Measurements from ENCODE around the gene STT3B.

STT3B gene

GRCh38 chr3:31648286-31648968 is 115.7 kb downstream of the STT3B start:
- no peak for DNase-seq (ENCODE audit: low read depth in 2 of 2)

- no peak for DNase-seq (ENCODE audit: low read depth in 2 of 2)
Measured at GRCh38 chr3:31652296-31652695, 119.6 kb downstream of the STT3B start.

DNA sequence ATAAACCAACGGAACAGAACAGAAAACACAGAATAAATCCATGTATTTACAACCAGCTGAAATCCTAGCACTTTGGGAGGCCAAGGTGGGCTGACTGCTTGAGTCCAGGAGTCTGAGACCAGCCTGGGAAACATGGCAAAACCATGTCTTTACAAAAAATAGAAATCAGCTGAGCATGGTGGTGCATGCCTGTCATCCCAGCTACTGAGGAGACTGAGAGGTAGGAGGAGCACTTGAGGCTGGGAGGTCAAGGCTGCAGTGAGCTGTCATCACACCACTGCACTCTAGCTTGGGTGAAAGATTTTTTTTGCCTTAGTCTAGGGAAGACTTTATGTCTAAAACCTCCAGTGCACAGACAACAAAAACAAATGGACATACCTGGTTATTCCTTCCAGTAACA is 120.7 kb downstream of the STT3B start:
- DNase-seq (ENCODE audit: low read depth in 2 of 2) = no peak

DNA sequence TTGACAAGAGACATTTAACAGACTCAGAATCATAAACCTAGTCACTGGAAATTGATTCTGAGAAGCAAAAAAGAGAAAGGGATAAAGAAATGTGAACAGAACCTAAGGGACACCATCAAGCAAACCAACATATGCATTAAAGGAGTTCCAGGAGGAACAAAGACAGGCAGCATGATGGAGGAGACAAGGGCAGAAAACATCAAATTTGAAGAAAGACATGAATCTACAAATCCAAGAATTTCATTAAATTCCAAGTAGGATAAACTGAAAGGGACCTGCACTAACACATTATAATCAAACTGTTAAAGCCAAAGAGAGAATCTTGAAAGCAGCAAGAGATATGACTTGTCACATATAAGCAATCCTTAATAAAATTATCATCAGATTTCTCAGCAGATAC is 122.3 kb downstream of the STT3B start:
- DNase-seq (ENCODE audit: low read depth in 2 of 2) = no peak

- DNase-seq (ENCODE audit: low read depth in 2 of 2) = no peak
Measured at GRCh38 chr3:31659246-31659645, 126.5 kb downstream of the STT3B start.

DNA sequence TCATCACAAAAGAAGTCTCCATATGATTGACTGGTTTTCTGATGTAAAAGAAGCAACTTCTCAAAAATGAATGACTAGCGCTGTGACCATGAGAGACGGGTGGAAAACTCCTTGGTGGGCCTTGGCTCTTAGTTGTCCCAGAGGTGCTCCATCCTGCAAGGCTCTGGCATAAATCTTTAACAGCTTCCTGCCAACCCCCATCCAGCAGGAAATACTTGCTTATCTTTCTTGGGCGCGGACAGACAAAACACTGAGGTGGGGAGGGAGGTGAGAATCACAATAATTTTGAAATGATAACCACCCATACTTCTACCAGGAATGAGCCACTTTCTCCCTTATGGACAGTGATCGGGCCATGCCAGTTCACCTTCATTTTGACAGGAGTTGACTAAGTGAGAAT is 128.6 kb downstream of the STT3B start:
- DNase-seq (ENCODE audit: low read depth in 2 of 2) = no peak

- DNase-seq (ENCODE audit: low read depth in 2 of 2) = no peak
Measured at GRCh38 chr3:31661993-31662670, 129.4 kb downstream of the STT3B start.

DNA sequence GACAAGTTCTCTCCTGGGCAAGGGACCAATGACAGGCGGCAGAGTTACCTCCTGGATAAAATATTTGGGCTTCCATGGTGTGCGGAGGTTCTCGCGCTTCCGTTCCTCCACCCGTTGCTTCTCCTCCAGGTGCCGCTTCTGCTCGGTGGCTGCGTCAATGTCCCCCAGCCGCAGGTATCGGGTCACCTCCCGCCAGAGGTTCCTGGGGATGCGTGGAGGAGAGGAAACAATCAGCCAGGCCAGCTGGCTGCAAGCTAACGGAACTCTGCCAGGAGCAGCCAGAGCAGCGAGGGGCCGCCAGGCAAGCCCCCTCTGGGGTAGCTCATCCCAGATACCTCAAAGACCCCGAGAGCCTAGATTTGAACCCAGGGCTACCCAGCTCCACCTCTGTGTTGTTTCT is 131.3 kb downstream of the STT3B start:
- DNase-seq (ENCODE audit: low read depth in 2 of 2) = no peak

DNA sequence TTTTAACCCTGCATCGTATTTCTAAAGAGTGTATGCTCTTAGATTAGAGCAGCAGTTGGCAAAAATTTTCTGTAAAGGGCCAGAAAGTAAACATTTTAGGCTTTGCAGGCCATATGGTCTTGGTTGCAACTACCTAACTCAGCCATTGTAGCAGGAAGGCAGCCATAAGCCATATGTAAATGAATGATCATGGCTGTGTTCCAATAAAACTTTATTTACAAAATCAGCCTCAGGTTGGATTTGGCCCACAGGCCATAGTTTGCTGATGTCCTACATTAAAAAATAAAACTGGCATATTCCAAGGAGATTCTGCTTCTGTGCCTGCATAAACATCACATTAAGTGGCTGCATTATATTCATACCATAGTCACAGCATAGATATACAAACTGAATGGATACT is 134.9 kb downstream of the STT3B start:
- DNase-seq (ENCODE audit: low read depth in 2 of 2) = no peak

- DNase-seq (ENCODE audit: low read depth in 2 of 2) = no peak
Measured at GRCh38 chr3:31668242-31668641, 135.5 kb downstream of the STT3B start.

DNA sequence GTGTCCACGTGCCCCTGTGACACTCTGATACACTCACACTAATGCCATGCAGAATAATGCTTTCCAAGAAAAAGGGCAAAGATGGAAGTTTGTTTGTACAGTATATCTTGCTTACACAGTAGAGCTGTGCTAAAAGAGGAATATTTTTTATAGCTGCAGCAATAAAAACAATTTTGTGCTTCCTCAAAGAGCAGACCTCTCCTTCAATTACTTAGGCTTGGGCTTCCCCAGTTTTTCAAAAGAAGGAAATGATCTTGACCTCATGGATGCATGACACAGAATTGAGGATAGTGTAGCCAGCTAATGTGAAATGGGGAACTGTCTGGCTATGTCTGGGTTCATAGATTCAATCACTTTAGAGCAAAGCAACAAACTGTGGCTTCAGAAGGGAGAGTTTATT is 137.4 kb downstream of the STT3B start:
- no peak for DNase-seq (ENCODE audit: low read depth in 2 of 2)

DNA sequence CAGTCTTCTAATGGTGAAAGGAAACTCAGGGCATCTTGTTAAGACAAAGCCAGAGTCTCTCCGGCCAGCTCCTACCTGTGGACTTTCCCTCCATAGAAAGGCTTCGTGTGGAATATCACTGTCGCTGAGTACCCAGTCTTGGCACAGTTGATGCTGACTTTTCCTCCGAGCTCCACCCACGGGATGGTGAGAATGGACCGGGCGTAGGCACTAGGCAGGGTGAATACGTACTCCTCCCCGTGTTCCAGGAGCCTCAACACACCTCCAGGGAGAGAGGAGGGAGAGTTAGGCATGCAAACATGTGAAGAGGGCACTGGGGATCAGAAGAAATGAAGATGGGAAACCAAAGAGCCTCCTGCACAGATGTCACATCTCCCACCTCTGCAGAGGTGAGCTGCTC is 138.0 kb downstream of the STT3B start:
- DNase-seq (ENCODE audit: low read depth in 2 of 2) = no peak

GRCh38 chr3:31671451-31671850 is 138.7 kb downstream of the STT3B start:
- DNase-seq (ENCODE audit: low read depth in 2 of 2) = no peak

DNA sequence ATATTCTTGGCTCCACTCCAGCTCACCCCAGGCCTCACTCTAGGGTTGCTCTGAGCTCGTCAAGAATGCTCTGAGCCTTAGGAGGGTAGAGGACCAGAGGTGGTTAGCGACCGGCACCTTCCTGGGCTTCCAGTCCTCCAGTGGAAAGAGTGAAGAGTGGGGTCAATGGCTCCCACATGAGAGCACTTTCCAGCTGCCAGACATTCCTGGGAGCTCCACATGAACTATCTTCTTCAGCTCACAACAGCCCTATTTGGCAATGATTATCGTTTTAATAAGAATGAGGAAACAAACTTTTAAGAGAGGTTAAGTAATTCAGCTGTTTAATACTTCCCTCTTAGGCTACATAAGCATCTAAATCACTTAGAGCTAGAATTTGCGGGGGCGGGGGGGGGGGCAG is 139.3 kb downstream of the STT3B start:
- DNase-seq (ENCODE audit: low read depth in 2 of 2) = no peak

DNA sequence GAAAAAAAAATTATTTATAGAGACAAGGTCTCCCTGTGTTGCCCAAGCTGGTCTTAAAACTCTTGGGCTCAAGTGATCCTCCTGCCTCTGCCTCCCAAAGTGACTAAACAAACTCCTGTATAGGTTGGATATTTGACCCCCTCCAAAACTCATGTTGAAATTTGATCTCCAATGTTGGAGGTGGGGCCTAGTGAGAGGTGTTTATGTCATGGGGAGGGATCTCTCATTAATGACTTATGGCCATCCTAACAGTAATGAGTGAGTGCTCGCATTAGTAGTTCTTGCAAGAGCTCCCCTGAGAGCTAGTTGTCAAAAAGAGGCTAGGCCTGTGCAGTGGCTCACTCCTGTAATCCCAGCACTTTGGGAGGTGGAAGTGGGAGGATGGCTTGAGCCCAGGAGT is 141.2 kb downstream of the STT3B start:
- DNase-seq (ENCODE audit: low read depth in 2 of 2) = no peak

DNA sequence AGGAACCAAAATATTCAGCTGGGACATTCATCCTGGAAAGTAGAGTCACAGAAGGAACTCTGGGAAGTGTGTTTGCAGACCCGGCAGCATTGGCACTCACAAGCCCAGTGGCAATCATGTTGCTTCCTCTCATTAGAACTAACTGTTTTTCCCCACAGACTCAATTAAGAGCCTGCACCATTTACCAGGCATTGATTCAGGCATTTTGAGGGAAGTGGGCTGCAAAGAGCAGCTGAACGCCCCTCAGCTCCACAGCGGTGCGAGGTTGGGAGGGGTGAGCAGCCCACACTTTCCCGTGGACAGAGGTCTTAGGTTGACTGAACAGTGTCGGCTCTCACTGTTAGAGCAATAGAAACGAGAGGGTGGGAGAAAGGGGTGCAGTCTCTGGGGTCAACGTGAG is 143.8 kb downstream of the STT3B start:
- no peak for DNase-seq (ENCODE audit: low read depth in 2 of 2)

DNA sequence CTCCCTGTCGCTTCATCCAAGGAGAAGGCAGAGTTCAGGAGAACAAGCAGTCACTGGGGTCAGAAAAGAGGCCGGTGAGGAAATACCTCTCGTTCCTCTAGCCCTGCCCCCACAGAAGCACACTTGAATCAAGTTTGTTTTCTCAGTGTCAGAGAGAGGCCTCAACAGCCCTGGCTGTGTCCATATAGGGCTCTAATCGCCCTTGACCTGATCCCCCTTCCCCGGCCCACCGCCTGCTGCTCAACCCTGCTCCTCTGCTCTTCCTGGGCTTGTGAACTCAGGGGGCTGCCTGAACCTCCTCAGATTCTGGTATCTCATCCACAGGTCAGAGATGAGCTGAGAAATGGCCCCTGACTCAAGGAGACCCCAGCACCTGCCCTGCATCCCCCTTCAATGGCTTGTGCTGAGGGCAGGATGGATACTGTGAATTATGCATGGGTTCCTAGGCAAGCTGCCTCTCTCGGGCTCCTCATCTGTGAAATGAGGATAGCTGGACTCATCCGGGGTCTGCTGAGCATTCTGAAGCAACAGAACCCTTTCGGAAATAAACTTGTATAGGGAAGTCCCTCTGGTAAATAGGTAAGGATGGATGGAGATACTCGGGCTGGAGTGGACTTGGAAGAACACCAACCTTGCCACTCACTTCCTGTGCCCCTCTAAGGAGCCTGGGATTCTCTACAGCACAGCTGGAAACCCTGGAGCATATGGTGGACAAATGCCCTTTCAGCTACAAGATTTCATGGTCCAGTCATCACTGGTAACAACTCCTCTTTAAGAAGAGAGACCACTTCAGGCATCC is 147.5 kb downstream of the STT3B start:
- no peak for DNase-seq (ENCODE audit: low read depth in 2 of 2)
